ENCODE results near the gene PLBD1. TPM values are rescaled to one million over a fixed set of nuclear protein-coding genes. Genes with fewer than 3 reads are reported as not detected.

Gene PLBD1
- total RNA-seq, 1 donor from 2014 or later = 106 TPM

GRCh38 chr12:14473707-14474287, 93.9 kb downstream of the PLBD1 start:
- TF ChIP-seq CTCF (IDR thresholded peaks at IDR 0.05) = no peak
- H3K4me3 ChIP-seq = no peak overlapping the region
- peaks cover 52% of the 10 kb centered on the region for H3K36me3 ChIP-seq
- no peaks in the 10 kb centered on the region for H3K4me1 ChIP-seq
- H3K27me3 ChIP-seq (ENCODE audit: low read depth) = no peaks in the 10 kb centered on the region
- ATAC-seq = no peak
- intact Hi-C loops (cut with DNase I) = no loop called here
- peaks cover 49% of the 10 kb centered on the region for H3K9me3 ChIP-seq
- no peak overlapping the region for H3K27ac ChIP-seq
- DNase-seq = no peak

- ATAC-seq (no peak), DNase-seq (no peak)
- H3K4me1 ChIP-seq = no peaks in the 10 kb centered on the region
- TF ChIP-seq CTCF (IDR thresholded peaks at IDR 0.05) = no peak
- peaks cover 52% of the 10 kb centered on the region for H3K36me3 ChIP-seq
- H3K27ac ChIP-seq = no peak overlapping the region
- H3K27me3 ChIP-seq (ENCODE audit: low read depth) = no peaks in the 10 kb centered on the region
- peaks cover 49% of the 10 kb centered on the region for H3K9me3 ChIP-seq
- no peak overlapping the region for H3K4me3 ChIP-seq
- intact Hi-C loops (cut with DNase I) = no loop called here
These were observed 96.2 kb downstream of the PLBD1 start for GRCh38 chr12:14471497-14471896.

- intact Hi-C loops (cut with DNase I) = no loop called here
- H3K36me3 ChIP-seq = peaks cover 59% of the 10 kb centered on the region
- no peaks in the 10 kb centered on the region for H3K4me1 ChIP-seq
- no peak for TF ChIP-seq CTCF (IDR thresholded peaks at IDR 0.05)
- no peak overlapping the region for H3K27ac ChIP-seq
- H3K27me3 ChIP-seq (ENCODE audit: low read depth) = no peaks in the 10 kb centered on the region
- DNase-seq (no peak), ATAC-seq (no peak)
- no peak overlapping the region for H3K4me3 ChIP-seq
- no peaks in the 10 kb centered on the region for H3K9me3 ChIP-seq
These were observed 107.4 kb downstream of the PLBD1 start for GRCh38 chr12:14460212-14460841.

GRCh38 chr12:14454098-14454907, 113.4 kb downstream of the PLBD1 start:
- peak; percentile 38 for TF ChIP-seq CTCF (IDR thresholded peaks at IDR 0.05)
- intact Hi-C loops (cut with DNase I) = no loop called here
- no peak overlapping the region for H3K27ac ChIP-seq
- ATAC-seq = peak; percentile 45 to 54
- no peak overlapping the region for H3K4me3 ChIP-seq
- H3K27me3 ChIP-seq (ENCODE audit: low read depth) = no peaks in the 10 kb centered on the region
- peaks cover 58% of the 10 kb centered on the region for H3K36me3 ChIP-seq
- no peaks in the 10 kb centered on the region for H3K9me3 ChIP-seq
- peaks cover 5% of the 10 kb centered on the region for H3K4me1 ChIP-seq
- DNase-seq = no peak

Other genes with a start within 250 kb of the PLBD1 start
- gene ATF7IP, start 202.2 kb downstream of the PLBD1 start, total RNA-seq = 76.9 TPM
- gene GUCY2C, start 128.7 kb upstream of the PLBD1 start, total RNA-seq = not detected
- gene WBP11, start 235.6 kb upstream of the PLBD1 start, total RNA-seq = 49.3 TPM
- 0.77 TPM for gene C12orf60, start 235.8 kb upstream of the PLBD1 start, total RNA-seq
- 0.68 TPM for gene SMCO3, start 246.3 kb upstream of the PLBD1 start, total RNA-seq

Data from lower lobe of right lung (tissue), 2 donors.